OCI-LY7 (cell line): Measurements from ENCODE around the gene PCDH1. TPM values are rescaled to one million over a fixed set of nuclear protein-coding genes. Genes with fewer than 3 reads are reported as not detected.
"Not testable (repeated sequence)": the region's sequence is repeated elsewhere in the genome, so short reads cannot be mapped to it uniquely, and the experiment has no call there.

Source experiments
- Bru-seq: library from RNA; stranded (reverse); fragments of 400-500 nt; gene quantifications from one replicate; lab custom pipeline; 2021; lab: Mats Ljungman, UMichigan
- BruChase-seq, 2 experiments: library from RNA; stranded (reverse); fragments of 400-500 nt; gene quantifications; one replicate each; lab custom pipeline; 2021; lab: Mats Ljungman, UMichigan
- BruUV-seq: library from RNA; stranded (reverse); fragments of 400-500 nt; replicated peaks from 2 replicates; lab custom pipeline; 2021; lab: Mats Ljungman, UMichigan
- CTCF ChIA-PET: fragments of 300-600 bp; sonication (Branson Sonifier 250); formaldehyde crosslinking; loops from one replicate; lab custom pipeline; 2022; ENCODE audit warnings: antibody characterized with exemption; ENCODE audit not compliant: unreplicated experiment; lab: Charles Lee
- POLR2A ChIA-PET: fragments of 300-600 bp; sonication (Branson Sonifier 250); formaldehyde crosslinking; loops from one replicate; lab custom pipeline; 2022; ENCODE audit warnings: antibody characterized with exemption; lab: Charles Lee
- DNase-seq: peaks from one replicate; pipeline ENCODE4 v3.0.0-alpha.2; 2015; ENCODE audit warnings: low spot score
- H2AFZ ChIP-seq: fragments of 200-600 bp; sonication (generic), shearing (Covaris generic); 2 replicates; pipeline ENCODE4 v1.6.1; 2014; ENCODE audit warnings: mild to moderate bottlenecking, antibody characterized with exemption, low read length, moderate library complexity
- H3K27ac ChIP-seq: fragments of 200-600 bp; sonication (generic); 2 replicates; pipeline ENCODE4 v1.5.1; 2014; ENCODE audit warnings: mixed run types, low read depth, mild to moderate bottlenecking, moderate library complexity, low read length, inconsistent platforms; ENCODE audit not compliant: poor library complexity, severe bottlenecking
- H3K36me3 ChIP-seq: fragments of 200-600 bp; sonication (generic); 2 replicates; pipeline ENCODE4 v1.6.1; 2014; ENCODE audit warnings: mild to moderate bottlenecking, antibody characterized with exemption, low read length, moderate library complexity, mixed read lengths; ENCODE audit not compliant: insufficient read depth
- H3K4me1 ChIP-seq: fragments of 200-600 bp; sonication (generic); 2 replicates; pipeline ENCODE4 v1.5.1; 2014; ENCODE audit warnings: mild to moderate bottlenecking, low read length; ENCODE audit not compliant: insufficient read depth, poor library complexity, severe bottlenecking
- H3K4me2 ChIP-seq: fragments of 200-600 bp; sonication (generic); 2 replicates; pipeline ENCODE4 v1.6.1; 2014; ENCODE audit warnings: mild to moderate bottlenecking, low read length
- H3K4me3 ChIP-seq: fragments of 200-600 bp; sonication (generic); 2 replicates; pipeline ENCODE4 v1.5.1; 2014; ENCODE audit warnings: mild to moderate bottlenecking, low read depth, low read length; ENCODE audit not compliant: poor library complexity, severe bottlenecking
- H3K79me2 ChIP-seq: fragments of 200-600 bp; sonication (generic); 2 replicates; pipeline ENCODE4 v1.6.1; 2016; ENCODE audit warnings: low read depth, mild to moderate bottlenecking, low read length, moderate library complexity, mixed read lengths; ENCODE audit not compliant: insufficient read depth
- H3K9me2 ChIP-seq: fragments of 200-600 bp; sonication (generic); 2 replicates; pipeline ENCODE4 v1.6.1; 2016; ENCODE audit warnings: mild to moderate bottlenecking, low read length, mixed read lengths; ENCODE audit not compliant: insufficient read depth
- H3K9me3 ChIP-seq: fragments of 200-600 bp; sonication (generic); 2 replicates; pipeline ENCODE4 v1.6.1; 2014; ENCODE audit warnings: mild to moderate bottlenecking, mixed run types, low read length, mixed read lengths
- H4K20me1 ChIP-seq: fragments of 200-600 bp; sonication (generic); 2 replicates; pipeline ENCODE4 v1.6.1; 2014; ENCODE audit warnings: mild to moderate bottlenecking, antibody characterized with exemption, low read length, moderate library complexity, mixed read lengths; ENCODE audit not compliant: insufficient read depth
- CTCF ChIP-seq: fragments of 200-600 bp; sonication (generic); conservative IDR thresholded peaks from 2 replicates; pipeline ENCODE4 v1.5.1; 2014; ENCODE audit warnings: mild to moderate bottlenecking, antibody characterized with exemption, low read length, moderate library complexity, mixed read lengths
- EZH2phosphoT487 ChIP-seq: fragments of 200-600 bp; sonication (generic); IDR thresholded peaks from 2 replicates; pipeline ENCODE4 v1.6.1; 2018; ENCODE audit warnings: low read depth, borderline replicate concordance, mild to moderate bottlenecking, mixed run types, antibody characterized with exemption, low read length, moderate library complexity, mixed read lengths
- intact Hi-C: fragments of 100-400 bp; cut with micrococcal nuclease; formaldehyde crosslinking; loops from one replicate; pipeline ENCODE4 v1.10.0; 2022; ENCODE audit not compliant: unreplicated experiment
- long read RNA-seq: library from polyadenylated mRNA; stranded (forward); transcript quantifications from one replicate; pipeline ENCODE4 v2.0.0, GENCODE V29; 2022
- total RNA-seq, 2 experiments: library from RNA; depleted of rRNA in 1 of 2; stranded (reverse); fragments of >200 nt in 1 of 2; shearing (Covaris generic) in 1 of 2; gene quantifications; 2 replicates each; pipeline ENCODE4 v1.2.3, GENCODE V29; 2014 to 2022

PCDH1 gene
- total RNA-seq (2014; rRNA removed; shearing (Covaris generic)) (not detected in 2 replicates), total RNA-seq (2022) (0.41 TPM in 1 of 2 replicates, not detected in the other), Bru-seq, nascent RNA (percentile 3 among the genes with signal in this experiment), BruChase-seq, experiment 1, labeled RNA remaining after a 6-hour chase (percentile 9 among the genes with signal in this experiment), BruChase-seq, experiment 2, labeled RNA remaining after a 2-hour chase (percentile 6 among the genes with signal in this experiment)
- long read RNA-seq, result 0 reads

GRCh38 chr5:141878186-141878710, at the start of gene PCDH1:
Gene PCDH1 (minus strand): TSS chr5:141878410. CDS start chr5:141878262, 148 bp downstream.
- no peak for TF ChIP-seq EZH2phosphoT487
- TF ChIP-seq CTCF, result no peak
- no peaks in the 10 kb centered on the region for H3K9me3 ChIP-seq
- H3K79me2 ChIP-seq, result no peaks in the 10 kb centered on the region
- no TSS peak for BruUV-seq
- POLR2A ChIA-PET, result no interaction called here
- H3K9me2 ChIP-seq, result no peaks in the 10 kb centered on the region
- intact Hi-C loops, result loop anchor here (5.0 kb wide), 2 partner anchors 41 to 66 kb away; no protein-coding TSS in a partner anchor
- no peak within 1 kb of the TSS for H2AFZ ChIP-seq
- H3K36me3 ChIP-seq, result no peaks in the 10 kb centered on the region
- DNase-seq, result no peak
- H4K20me1 ChIP-seq, result no peaks in the 10 kb centered on the region
- peaks cover 10% of the 10 kb centered on the region for H3K4me1 ChIP-seq
- H3K27ac ChIP-seq, result no peak within 1 kb of the TSS
- H3K4me2 ChIP-seq, result peak within 1 kb of the TSS; percentile 39; the same call in 1 of the 2 replicates
- CTCF ChIA-PET, result interaction anchor here (0.9 kb wide), 1 partner anchor 186 kb away, joined by 3 read pairs; no protein-coding TSS in a partner anchor
- H3K4me3 ChIP-seq, result no peak within 1 kb of the TSS

DNA sequence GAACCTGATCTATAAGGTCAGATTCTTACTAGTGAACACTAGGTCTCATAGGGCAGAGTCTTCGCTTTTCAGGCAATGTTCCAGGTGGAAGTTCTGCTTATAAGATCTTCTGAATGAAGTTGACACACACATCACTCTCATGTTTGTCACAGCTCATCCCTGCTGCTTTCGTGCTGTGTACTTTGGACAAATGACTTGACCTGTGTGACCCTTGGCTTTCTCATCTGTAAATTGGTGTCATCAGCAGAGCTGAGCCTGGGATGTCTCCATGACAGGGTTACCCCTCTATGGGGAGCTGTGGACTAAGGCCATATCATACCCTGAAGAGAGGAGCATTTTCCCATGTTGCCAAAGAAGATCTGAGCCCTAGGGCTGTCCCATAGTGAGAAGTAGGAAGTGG, 48.2 kb upstream of the PCDH1 start:
- Histone ChIP-seq H4K20me1 (no peaks in the 10 kb centered on the region), H2AFZ (no peak overlapping the region), H3K36me3 (peaks cover 59% of the 10 kb centered on the region), H3K9me3 (no peaks in the 10 kb centered on the region), H3K4me3 (no peak overlapping the region), H3K79me2 (peaks cover 7% of the 10 kb centered on the region; the same call in 1 of the 2 replicates), H3K27ac (no peak overlapping the region), H3K9me2 (no peaks in the 10 kb centered on the region), H3K4me1 (peaks cover 12% of the 10 kb centered on the region), H3K4me2 (no peak overlapping the region)
- intact Hi-C loops, result no loop called here
- no TSS peak for BruUV-seq
- no peak for TF ChIP-seq EZH2phosphoT487
- no peak for DNase-seq
- POLR2A ChIA-PET, result no interaction called here
- CTCF ChIA-PET, result no interaction called here

- intact Hi-C loops, result loop anchor here (2.0 kb wide), 1 partner anchor 45 kb away; the partner anchor contains the start of gene RNF14
- H3K4me3 ChIP-seq, result peak within 1 kb of the TSS; percentile 93
- peak; percentile 90 for DNase-seq
- CTCF ChIA-PET, result interaction anchor here (0.6 to 1.4 kb wide), 5 partner anchors 9 to 115 kb away, joined by 3 to 5 read pairs (median 3); partner anchors contain the start of gene RNF14
- peaks cover 12% of the 10 kb centered on the region for H3K4me1 ChIP-seq
- peak within 1 kb of the TSS; percentile 59 for H2AFZ ChIP-seq
- peak within 1 kb of the TSS; percentile 89 for H3K4me2 ChIP-seq
- H3K36me3 ChIP-seq, result peaks cover 33% of the 10 kb centered on the region
- peak within 1 kb of the TSS; percentile 69 for H3K27ac ChIP-seq
- TSS peak; percentile 92 for BruUV-seq
- TF ChIP-seq CTCF (no peak), EZH2phosphoT487 (no peak)
- H4K20me1 ChIP-seq, result no peaks in the 10 kb centered on the region
- H3K9me3 ChIP-seq, result no peaks in the 10 kb centered on the region
- POLR2A ChIA-PET, result interaction anchor here (0.7 to 4.4 kb wide), 15 partner anchors 9 to 258 kb away, joined by 3 to 29 read pairs (median 6); partner anchors contain the start of gene RNF14
- H3K79me2 ChIP-seq, result peaks cover 7% of the 10 kb centered on the region; the same call in 1 of the 2 replicates
- H3K9me2 ChIP-seq, result no peaks in the 10 kb centered on the region
These were observed 45.5 kb upstream of the PCDH1 start, which contains the start of gene DELE1 for GRCh38 chr5:141923448-141924313. Gene DELE1 (plus strand): TSS chr5:141923871. CDS start chr5:141923942, 71 bp downstream.

DNA sequence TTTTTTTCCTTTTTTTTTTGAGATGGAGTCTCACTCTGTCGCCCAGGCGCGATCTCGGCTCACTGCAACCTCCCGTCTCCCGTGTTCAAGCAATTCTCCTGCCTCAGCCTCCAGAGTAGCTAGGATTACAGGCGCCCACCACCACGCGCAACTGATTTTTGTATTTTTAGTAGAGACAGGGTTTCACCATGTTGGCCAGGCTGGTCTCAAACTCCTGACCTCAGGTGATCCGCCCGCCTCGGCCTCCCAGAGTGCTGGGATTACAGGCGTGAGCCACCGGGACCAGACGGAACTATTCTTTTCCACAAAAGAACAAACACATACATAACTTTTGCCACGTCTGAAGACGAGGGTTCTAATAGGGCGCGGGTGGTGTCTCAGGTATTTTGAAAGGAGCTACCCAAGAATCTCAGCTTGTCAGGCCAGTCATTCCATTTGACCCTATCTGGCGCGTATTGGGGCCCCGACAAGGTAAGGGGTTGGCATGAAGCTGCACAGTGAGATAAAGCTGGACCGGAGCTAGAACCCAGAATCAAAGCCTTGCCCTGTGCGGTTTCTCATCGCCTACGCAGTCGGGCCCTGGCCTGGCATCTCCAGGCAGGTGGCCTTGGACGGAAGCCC, 44.7 kb upstream of the PCDH1 start:
- Histone ChIP-seq H3K4me3 (peak overlapping the region; percentile 93), H2AFZ (peak overlapping the region; percentile 59), H3K36me3 (peaks cover 26% of the 10 kb centered on the region), H3K27ac (peak overlapping the region; percentile 69), H3K4me2 (peak overlapping the region; percentile 89), H3K4me1 (peaks cover 12% of the 10 kb centered on the region)
- intact Hi-C loops, result loop anchor here (2.0 kb wide), 1 partner anchor 46 kb away; the partner anchor contains the start of gene RNF14
- ChIA-PET CTCF (interaction anchor here (0.6 to 1.4 kb wide), 6 partner anchors 9 to 114 kb away, joined by 3 to 5 read pairs (median 3); partner anchors contain the start of gene RNF14), POLR2A (interaction anchor here (0.8 to 4.4 kb wide), 14 partner anchors 8 to 73 kb away, joined by 3 to 29 read pairs (median 6); partner anchors contain the start of gene RNF14)
- not testable (repeated sequence) for H3K9me3 ChIP-seq, H3K9me2 ChIP-seq, BruUV-seq, H4K20me1 ChIP-seq, H3K79me2 ChIP-seq, DNase-seq
